CD4-positive, alpha-beta T cell treated with Interleukin-21 for 1 hour (primary cell): Measurements from ENCODE around the gene EPAS1.

Experiments
- DNase-seq: peaks from one replicate; pipeline ENCODE4 v3.0.0-alpha.2; 2020

Gene EPAS1

GRCh38 chr2:46366668-46367052, 69.5 kb downstream of the EPAS1 start:
- no peak for DNase-seq

DNA sequence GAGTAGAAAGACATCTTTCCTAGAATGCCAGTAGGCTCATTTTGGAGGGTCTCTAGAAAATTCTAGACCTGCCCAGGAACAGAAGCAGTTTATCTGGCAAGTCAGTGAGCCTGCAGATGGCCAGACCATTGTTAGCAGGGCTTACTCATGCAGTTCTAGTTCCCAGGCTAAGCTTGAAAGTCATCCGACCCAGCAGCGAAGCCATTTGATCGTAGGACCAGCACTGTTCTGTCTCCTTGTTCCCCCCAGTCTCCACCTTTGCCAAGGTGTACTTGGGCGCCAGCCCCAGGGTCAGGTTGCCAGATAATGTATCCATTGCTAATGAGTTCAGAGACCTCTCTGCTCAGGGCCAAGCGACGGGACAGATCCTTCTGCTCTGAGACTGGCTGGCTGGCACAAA, 70.1 kb downstream of the EPAS1 start:
- DNase-seq = no peak

GRCh38 chr2:46368401-46368800, 71.2 kb downstream of the EPAS1 start:
- DNase-seq = no peak

- peak; percentile 29 for DNase-seq
Observed at GRCh38 chr2:46369783-46370182, 72.6 kb downstream of the EPAS1 start.

DNA sequence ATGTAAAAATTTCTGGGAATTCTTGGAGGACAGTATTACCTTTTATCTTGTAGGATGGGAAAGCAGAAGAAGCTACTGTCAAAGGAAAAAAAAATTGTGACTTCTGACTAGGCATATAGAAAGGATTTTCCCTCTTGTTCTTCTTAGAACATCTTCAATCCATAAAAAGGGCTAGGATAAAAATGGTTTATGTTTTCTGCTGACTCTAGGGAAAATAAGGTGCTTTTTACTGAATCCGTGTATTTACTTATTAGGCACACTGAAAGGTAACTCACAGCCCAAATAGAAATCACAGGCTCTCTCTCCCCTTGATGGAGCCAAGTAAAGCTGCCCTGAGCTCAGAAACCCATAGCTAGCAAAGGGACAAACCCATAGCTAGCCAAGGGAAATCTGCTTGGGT, 74.6 kb downstream of the EPAS1 start:
- no peak for DNase-seq

DNA sequence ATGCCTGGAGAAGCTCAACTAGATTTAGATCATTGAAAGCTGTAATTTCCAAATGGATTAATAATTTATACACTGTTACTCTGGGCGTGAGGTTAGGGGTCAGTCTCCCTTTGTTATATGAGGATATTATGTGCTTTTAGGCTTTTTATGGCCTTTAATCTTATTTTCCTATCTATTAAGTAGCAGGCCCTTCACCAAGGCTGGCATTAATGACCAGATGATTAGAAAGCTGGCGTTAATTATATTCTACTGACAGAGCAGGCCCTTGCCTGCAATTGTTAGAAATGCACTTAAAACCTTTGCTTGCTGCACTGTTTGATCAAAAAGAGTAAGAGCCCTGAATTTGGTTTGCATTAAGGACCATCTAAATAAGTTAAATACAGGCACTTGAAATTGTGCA, 75.3 kb downstream of the EPAS1 start:
- DNase-seq = no peak

- DNase-seq = no peak
Observed at GRCh38 chr2:46373238-46373637, 76.0 kb downstream of the EPAS1 start.

DNA sequence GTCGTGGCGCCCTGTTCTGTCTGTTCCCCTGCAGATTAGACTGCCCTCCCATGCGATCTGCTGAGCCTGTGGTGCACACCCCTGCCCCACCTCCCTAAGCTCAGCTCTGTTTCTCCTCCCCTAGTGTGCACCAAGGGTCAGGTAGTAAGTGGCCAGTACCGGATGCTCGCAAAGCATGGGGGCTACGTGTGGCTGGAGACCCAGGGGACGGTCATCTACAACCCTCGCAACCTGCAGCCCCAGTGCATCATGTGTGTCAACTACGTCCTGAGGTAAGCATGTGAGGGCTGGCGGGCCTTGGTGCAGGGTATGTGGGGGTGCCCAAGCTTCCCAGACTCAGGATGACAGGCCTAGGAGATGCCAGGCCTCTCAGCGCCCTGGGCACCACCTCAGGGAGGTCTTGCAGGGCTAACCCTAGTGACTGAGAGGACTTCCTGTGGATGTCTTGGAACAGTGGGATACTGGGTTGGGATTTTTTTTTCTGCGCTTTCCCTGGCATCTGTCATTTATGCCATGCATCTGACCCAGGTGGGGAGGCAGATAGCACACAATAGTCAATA, 78.4 kb downstream of the EPAS1 start:
- no peak for DNase-seq

- no peak for DNase-seq
Observed at GRCh38 chr2:46376586-46376985, 79.4 kb downstream of the EPAS1 start.

GRCh38 chr2:46377101-46377581, 79.9 kb downstream of the EPAS1 start:
- no peak for DNase-seq

DNA sequence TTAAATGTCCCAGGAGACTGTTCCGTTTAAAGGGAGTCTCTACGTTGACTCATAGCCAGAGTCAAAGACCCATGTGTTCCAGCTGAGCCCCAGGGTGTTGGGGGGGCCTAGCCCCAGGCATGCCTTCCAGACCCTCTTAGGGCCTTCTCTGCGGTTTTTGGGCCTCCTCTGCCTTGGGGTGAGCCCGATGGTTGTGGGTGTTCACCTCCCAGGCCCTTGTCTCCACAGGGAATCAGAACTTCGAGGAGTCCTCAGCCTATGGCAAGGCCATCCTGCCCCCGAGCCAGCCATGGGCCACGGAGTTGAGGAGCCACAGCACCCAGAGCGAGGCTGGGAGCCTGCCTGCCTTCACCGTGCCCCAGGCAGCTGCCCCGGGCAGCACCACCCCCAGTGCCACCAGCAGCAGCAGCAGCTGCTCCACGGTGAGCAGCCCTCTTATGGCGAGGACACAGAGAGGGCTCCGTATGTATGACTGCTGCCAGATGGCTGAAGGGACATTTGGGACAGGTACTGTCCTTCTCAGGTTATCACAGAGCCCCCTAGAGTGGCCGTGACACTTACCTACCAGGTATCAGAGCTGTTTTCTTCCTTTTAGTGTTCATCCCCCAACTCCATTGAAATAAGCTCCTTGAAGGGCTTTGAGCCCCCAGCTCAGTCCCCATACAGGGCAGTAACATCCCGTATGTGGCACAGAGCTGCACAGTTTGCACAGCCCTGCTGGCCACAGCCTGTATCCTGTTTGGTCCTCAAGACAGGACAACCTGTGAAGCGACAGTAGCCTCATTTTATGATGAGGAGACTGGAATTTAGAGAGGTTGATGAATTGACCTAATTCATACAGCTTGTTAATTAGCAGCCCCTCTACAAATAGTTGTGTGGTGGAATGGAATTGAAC, 80.7 kb downstream of the EPAS1 start:
- DNase-seq = no peak

DNA sequence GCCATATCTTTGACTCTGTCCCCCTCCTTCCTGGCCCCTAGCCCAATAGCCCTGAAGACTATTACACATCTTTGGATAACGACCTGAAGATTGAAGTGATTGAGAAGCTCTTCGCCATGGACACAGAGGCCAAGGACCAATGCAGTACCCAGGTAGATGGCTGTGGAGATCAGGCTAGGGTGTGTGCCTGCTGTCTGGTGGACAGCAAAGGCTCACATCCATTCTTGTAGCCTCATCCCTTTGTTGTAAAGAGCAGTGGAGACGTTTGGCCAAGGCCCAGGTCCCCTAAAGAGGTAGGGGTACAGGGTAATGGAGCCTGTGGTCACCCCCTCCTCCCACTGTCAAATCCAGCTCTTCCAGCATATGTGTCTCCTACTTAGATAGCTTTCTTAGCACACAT, 81.4 kb downstream of the EPAS1 start:
- no peak for DNase-seq

DNA sequence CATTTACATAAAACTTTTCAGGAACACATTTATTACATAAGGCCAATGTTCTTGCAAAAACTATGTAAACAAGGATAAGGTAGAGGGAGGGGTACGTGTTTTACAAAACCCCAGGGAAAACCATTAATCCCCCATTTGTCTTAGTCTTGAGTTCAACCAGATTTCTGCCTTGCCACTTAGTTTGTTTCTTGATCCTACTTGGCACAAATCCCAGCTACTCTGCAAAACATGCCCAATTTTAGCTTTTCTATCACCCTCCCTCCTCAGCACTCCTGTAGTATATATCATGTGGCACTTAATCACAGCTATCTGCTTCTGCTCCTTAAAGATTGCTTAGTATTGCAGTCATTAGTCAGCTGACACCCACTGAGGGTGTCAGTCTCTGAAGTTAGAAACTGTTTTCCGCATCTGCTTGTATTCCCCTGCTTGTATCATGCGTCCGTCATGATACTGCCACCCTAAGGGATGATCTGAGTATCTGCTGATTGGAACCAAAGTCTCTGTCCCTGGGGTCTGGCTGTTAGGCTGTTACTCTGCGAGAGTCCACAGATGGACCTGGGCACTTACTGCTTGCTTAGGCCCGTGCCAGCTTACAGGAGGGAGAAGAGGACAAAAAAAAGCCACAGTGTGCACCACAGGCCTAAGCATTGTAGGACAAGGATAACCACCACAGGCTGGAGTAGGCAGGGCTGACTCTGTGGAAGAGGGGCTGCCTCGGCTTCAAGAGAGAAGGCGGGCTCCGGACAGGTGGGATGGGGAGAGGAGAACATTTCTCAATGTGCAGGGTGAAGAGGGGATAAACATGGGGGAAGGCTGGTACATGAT, 82.2 kb downstream of the EPAS1 start:
- DNase-seq = no peak

DNA sequence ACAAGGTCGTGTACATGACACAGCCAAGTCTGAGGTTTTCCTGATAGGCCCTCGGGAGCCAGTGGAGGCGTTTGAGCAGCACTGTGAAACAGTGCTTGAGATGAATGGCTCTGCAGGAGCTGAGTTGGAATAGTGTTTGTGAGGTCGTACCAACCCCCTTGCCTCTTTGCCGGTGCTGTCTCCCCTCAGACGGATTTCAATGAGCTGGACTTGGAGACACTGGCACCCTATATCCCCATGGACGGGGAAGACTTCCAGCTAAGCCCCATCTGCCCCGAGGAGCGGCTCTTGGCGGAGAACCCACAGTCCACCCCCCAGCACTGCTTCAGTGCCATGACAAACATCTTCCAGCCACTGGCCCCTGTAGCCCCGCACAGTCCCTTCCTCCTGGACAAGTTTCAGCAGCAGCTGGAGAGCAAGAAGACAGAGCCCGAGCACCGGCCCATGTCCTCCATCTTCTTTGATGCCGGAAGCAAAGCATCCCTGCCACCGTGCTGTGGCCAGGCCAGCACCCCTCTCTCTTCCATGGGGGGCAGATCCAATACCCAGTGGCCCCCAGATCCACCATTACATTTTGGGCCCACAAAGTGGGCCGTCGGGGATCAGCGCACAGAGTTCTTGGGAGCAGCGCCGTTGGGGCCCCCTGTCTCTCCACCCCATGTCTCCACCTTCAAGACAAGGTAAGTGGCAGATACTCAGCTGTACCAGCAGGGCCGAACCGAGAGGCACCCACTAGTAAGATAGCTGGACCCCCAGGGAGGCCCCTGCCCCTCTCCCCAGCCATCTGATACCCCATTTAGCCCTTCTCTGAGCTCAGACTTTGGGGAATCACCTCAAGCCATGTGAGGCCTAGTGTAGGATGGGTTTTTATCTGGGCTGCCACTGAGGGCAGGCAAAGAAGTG, 83.1 kb downstream of the EPAS1 start:
- DNase-seq = no peak

GRCh38 chr2:46381263-46381849, 84.1 kb downstream of the EPAS1 start:
- no peak for DNase-seq

DNA sequence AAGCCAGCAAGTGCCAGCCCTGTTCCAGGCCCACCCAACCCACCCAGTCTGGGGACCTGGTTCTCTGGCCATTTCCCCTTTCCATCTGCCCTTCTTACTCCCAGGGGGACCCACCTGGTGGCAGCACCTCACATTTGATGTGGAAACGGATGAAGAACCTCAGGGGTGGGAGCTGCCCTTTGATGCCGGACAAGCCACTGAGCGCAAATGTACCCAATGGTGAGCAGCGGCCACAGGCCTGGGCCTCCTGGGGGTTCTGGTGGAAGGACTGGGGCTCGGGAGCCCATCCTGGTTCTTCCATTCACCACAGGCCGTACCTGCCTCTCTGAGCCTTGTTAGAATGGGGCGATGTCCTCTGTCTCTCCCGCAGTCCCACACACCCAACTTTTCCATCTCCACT, 84.7 kb downstream of the EPAS1 start:
- no peak for DNase-seq

DNA sequence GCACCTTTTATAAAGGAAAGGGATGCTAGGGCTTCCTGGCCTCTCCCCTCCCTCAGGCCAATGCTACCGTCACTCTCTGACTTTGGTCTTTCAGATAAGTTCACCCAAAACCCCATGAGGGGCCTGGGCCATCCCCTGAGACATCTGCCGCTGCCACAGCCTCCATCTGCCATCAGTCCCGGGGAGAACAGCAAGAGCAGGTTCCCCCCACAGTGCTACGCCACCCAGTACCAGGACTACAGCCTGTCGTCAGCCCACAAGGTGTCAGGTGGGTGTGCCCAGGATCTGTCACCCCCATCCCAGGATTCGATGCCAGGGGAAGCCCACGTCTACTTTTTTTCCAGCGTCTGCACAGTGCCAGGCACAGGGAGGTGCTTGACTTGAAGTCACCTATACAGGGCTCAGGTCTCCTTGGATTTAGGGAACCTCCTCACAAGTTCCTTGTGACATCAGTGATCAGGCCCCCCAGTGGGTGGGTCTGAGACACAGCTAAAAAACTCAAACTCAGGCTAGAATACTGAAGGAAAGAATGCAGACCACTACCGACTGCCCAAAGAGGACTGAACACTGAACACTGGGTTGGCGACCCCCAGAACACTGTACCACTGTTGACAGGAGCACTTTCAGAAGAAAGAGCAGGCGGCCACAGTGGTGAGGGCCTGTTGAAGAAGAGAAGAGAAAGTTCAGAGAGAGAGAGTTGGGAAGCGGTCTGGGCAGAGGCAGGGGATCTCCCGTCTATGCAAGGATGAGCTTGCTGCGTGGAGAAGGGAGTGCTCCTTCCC, 85.3 kb downstream of the EPAS1 start:
- DNase-seq = no peak

DNA sequence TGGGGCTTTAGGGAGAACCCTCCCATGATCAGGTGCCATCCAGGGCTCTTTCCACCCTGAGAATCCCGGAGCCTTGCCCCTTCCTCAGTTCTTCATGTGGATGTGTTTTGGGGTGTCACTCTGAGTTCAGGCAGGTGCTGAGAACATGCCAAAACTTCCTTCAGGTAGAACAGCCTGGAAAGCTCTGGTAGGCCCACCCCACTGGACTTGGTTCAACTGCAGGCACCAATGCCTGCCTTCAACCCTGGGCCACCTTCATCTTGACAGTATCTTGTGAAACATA, 85.8 kb downstream of the EPAS1 start:
- no peak for DNase-seq

- DNase-seq = no peak
Observed at GRCh38 chr2:46383784-46384456, 86.7 kb downstream of the EPAS1 start.

DNA sequence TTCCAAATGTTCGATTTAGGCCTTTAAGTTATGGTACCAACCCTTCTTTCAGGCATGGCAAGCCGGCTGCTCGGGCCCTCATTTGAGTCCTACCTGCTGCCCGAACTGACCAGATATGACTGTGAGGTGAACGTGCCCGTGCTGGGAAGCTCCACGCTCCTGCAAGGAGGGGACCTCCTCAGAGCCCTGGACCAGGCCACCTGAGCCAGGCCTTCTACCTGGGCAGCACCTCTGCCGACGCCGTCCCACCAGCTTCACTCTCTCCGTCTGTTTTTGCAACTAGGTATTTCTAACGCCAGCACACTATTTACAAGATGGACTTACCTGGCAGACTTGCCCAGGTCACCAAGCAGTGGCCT, 87.2 kb downstream of the EPAS1 start:
- DNase-seq = no peak
